ENCODE measurements around the gene RMDN2. TPM values are rescaled to one million over a fixed set of nuclear protein-coding genes. Genes with fewer than 3 reads are reported as not detected.
A peak's percentile ranks its signal among the peaks of the same experiment; 100 is the strongest.

Gene RMDN2
- total RNA-seq, 5 donors from 2014 or later (not counting 1 experiment from before 2014, with no cell fraction given), result 2.4 to 5.0 (median 3.5) TPM

DNA sequence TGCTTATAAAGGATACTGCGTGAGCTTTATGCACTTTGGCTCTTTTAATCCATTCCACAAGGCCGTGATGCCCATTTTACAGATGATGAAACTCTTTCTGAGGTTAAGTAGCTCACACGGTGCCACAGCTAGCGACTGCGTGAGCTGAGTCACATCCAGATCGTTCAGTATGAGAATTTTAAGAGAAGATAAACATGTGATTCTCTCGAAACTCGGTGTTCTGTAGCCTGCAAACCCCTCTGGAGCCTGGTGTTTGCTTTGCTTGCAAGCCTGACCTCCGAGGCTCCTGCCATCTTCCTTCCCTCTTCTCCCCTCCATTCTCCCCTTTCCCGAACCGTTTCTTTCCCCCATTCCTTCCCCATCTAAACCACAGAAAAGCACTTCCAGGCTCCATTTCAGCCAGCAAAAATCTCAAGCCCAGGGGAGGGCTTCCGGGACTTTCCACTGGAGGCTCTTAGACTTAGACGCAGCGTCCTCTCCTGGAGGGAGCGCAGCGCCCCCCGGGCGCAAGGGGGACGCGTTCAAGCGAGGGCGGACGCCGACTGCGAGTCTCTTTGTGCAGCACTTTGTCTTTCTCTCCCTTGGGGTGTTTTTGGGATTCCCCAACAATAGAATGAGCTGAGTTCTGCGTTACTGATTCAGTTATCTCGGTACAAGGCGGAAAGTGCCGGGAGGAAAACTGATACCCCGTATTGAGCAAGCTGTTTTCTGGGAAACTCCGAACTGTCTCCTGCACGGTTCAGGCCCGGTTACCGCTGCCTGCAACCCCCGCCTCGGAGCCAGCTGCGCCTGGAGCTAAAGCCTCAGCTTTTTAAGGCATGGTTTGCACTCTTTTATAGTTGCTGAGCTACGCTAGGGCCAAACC is 112.9 kb downstream of the RMDN2 start:
- CTCF ChIA-PET, result no interaction called here
- POLR2A ChIA-PET, result no interaction called here
- Mint-ChIP-seq H3K27me3 (peaks cover 58 to 66% of the 10 kb centered on the region in 2 donors), H3K9me3 (no peaks in the 10 kb centered on the region), H3K4me3 (no peak overlapping the region), H3K36me3 (no peaks in the 10 kb centered on the region), H3K27ac (no peak overlapping the region), H3K4me1 (peaks cover 6 to 8% (median 8%) of the 10 kb centered on the region in 3 donors)
- Histone ChIP-seq H3K4me3 (ENCODE audit: control insufficient read depth in 1 of 2, extremely low read depth in 1 of 2, low read length in 1 of 2) (no peak overlapping the region), H3K9me3 (peaks cover 3% of the 10 kb centered on the region), H3K4me1 (ENCODE audit: control insufficient read depth in 1 of 2, extremely low read depth in 1 of 2, insufficient read depth in 2 of 2, low read length in 2 of 2) (no peaks in the 10 kb centered on the region), H3K27me3 (replicated peaks in 1 of 2; ENCODE audit: control insufficient read depth in 2 of 2, extremely low read depth in 1 of 2, insufficient read depth in 2 of 2, low read length in 1 of 2) (peaks cover 16 to 23% of the 10 kb centered on the region in 2 experiments), H3K27ac (ENCODE audit: low read length) (no peak overlapping the region), H3K36me3 (ENCODE audit: control insufficient read depth in 2 of 2, extremely low read depth in 1 of 2, insufficient read depth in 1 of 2, low read length in 1 of 2) (no peaks in the 10 kb centered on the region)
- 8% methylated on average over 31 of the region's 38 CpGs for WGBS (ENCODE audit: insufficient coverage)
- DNase-seq (no peak), ATAC-seq (replicated peaks in 1 of 4) (no peak)

DNA sequence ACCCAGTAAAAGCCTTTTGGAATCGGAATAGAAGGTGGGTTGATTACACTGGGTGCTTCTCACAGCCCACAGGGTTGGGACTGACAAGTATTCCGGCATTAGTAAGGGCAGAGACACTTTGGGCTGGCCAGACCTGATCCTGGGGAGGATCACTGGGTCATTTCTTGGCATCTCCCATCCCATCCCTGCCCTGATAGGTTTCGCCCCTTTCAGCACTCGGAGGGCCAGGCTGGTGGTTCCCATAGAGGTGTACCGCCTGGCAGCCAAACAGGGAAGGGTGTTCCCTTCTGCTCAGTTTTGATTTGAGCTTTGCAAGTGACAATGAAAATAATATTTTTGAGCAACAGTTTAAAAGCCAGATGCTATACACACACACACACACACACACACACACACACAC is 113.6 kb downstream of the RMDN2 start:
- ATAC-seq (replicated peaks in 1 of 4), result no peak
- POLR2A ChIA-PET, result no interaction called here
- no peaks in the 10 kb centered on the region for H3K9me3 Mint-ChIP-seq
- peaks cover 53 to 73% of the 10 kb centered on the region in 2 donors for H3K27me3 Mint-ChIP-seq
- no peak overlapping the region for H3K27ac ChIP-seq (ENCODE audit: low read length)
- peaks cover 6 to 8% (median 8%) of the 10 kb centered on the region in 3 donors for H3K4me1 Mint-ChIP-seq
- no peak overlapping the region for H3K4me3 ChIP-seq (ENCODE audit: control insufficient read depth in 1 of 2, extremely low read depth in 1 of 2, low read length in 1 of 2)
- no peak overlapping the region for H3K27ac Mint-ChIP-seq
- H3K4me3 Mint-ChIP-seq, result no peak overlapping the region
- H3K4me1 ChIP-seq (ENCODE audit: control insufficient read depth in 1 of 2, extremely low read depth in 1 of 2, insufficient read depth in 2 of 2, low read length in 2 of 2), result no peaks in the 10 kb centered on the region
- no peak for DNase-seq
- H3K36me3 ChIP-seq (ENCODE audit: control insufficient read depth in 2 of 2, extremely low read depth in 1 of 2, insufficient read depth in 1 of 2, low read length in 1 of 2), result no peaks in the 10 kb centered on the region
- peaks cover 3% of the 10 kb centered on the region for H3K36me3 Mint-ChIP-seq
- WGBS (ENCODE audit: insufficient coverage), result 75% methylated on average over 1 of the region's 5 CpGs
- CTCF ChIA-PET, result no interaction called here
- peaks cover 16 to 23% of the 10 kb centered on the region in 2 experiments for H3K27me3 ChIP-seq (replicated peaks in 1 of 2; ENCODE audit: control insufficient read depth in 2 of 2, extremely low read depth in 1 of 2, insufficient read depth in 2 of 2, low read length in 1 of 2)
- peaks cover 3% of the 10 kb centered on the region for H3K9me3 ChIP-seq

DNA sequence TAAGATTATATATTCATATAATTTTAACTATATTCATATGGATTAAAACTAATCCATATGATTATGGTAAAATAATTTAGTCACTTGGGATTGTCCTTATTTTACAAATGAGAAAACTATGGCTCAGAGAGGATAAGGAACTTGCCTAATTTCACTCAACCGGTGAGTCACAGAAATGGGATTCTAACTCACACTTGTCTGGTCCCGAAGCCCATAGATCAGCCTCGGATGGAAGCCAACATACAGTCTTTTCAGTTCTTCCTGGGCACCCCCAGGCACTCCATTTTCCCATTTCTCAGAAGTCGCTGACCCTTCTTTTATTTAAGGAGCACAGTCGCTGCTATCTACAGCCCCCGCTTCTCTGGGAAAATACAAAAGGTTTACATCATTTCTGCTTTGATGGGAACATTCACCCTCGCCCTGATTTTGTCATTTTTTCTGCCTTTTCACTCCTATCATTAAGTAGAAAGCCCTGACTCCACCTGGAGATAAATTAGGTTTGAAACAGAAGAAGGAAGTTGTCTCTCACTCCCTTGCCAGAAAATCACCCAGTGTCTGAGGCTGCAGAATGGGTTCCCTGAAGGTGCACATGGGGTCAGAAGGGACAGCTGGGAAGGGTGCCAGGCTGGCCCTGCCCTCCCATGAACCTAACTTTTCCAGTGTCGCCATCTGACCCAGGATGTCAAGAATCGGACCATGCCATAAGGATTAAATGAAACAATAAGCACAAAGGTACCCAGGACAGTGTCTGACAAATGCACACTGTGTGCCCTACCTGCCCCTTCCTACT is 114.2 kb downstream of the RMDN2 start:
- Mint-ChIP-seq H3K27me3 (peaks cover 52 to 70% of the 10 kb centered on the region in 2 donors), H3K4me3 (no peak overlapping the region), H3K36me3 (peaks cover 3% of the 10 kb centered on the region), H3K4me1 (peaks cover 6 to 8% (median 8%) of the 10 kb centered on the region in 3 donors), H3K9me3 (no peaks in the 10 kb centered on the region), H3K27ac (no peak overlapping the region)
- ChIA-PET CTCF (no interaction called here), POLR2A (no interaction called here)
- Histone ChIP-seq H3K27me3 (replicated peaks in 1 of 2; ENCODE audit: control insufficient read depth in 2 of 2, extremely low read depth in 1 of 2, insufficient read depth in 2 of 2, low read length in 1 of 2) (peaks cover 16 to 23% of the 10 kb centered on the region in 2 experiments), H3K4me3 (ENCODE audit: control insufficient read depth in 1 of 2, extremely low read depth in 1 of 2, low read length in 1 of 2) (no peak overlapping the region), H3K27ac (ENCODE audit: low read length) (no peak overlapping the region), H3K4me1 (ENCODE audit: control insufficient read depth in 1 of 2, extremely low read depth in 1 of 2, insufficient read depth in 2 of 2, low read length in 2 of 2) (no peaks in the 10 kb centered on the region), H3K9me3 (peaks cover 3% of the 10 kb centered on the region), H3K36me3 (ENCODE audit: control insufficient read depth in 2 of 2, extremely low read depth in 1 of 2, insufficient read depth in 1 of 2, low read length in 1 of 2) (no peaks in the 10 kb centered on the region)
- WGBS (ENCODE audit: insufficient coverage), result 92% methylated on average over 5 of the region's 9 CpGs
- DNase-seq (no peak), ATAC-seq (replicated peaks in 1 of 4) (no peak)

DNA sequence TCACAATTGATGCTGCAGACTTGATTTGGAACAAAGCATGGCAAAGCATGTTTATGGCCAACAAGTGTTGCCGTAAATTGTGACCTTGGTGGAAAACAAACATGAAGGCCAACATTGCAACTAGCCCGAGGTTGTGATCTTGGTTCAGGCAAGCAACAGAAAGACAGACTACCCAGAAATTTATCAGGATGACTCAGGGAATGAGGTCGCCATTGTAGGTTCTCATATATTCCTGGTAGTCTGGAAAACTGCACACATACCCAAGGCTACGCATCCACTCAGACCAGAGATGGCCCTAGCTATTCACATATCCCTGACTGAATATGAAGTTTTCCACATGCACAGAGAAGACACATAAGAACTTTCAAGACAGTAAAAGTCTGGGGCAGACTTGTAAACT is 120.7 kb downstream of the RMDN2 start:
- Mint-ChIP-seq H3K4me1 (no peaks in the 10 kb centered on the region), H3K9me3 (no peaks in the 10 kb centered on the region), H3K4me3 (no peak overlapping the region), H3K27ac (no peak overlapping the region), H3K36me3 (peaks cover 3% of the 10 kb centered on the region), H3K27me3 (peaks cover 17 to 28% of the 10 kb centered on the region in 2 donors)
- no peak overlapping the region for H3K4me3 ChIP-seq (ENCODE audit: control insufficient read depth in 1 of 2, extremely low read depth in 1 of 2, low read length in 1 of 2)
- WGBS (ENCODE audit: insufficient coverage), result 93% methylated on average over 4 of the region's 4 CpGs
- ChIA-PET CTCF (interaction anchor here in 1 of 2 donors (0.6 kb wide), 1 partner anchor 380 kb away, joined by 3 read pairs; no protein-coding TSS in a partner anchor), POLR2A (no interaction called here)
- H3K4me1 ChIP-seq (ENCODE audit: control insufficient read depth in 1 of 2, extremely low read depth in 1 of 2, insufficient read depth in 2 of 2, low read length in 2 of 2), result no peaks in the 10 kb centered on the region
- DNase-seq, result no peak
- no peaks in the 10 kb centered on the region for H3K36me3 ChIP-seq (ENCODE audit: control insufficient read depth in 2 of 2, extremely low read depth in 1 of 2, insufficient read depth in 1 of 2, low read length in 1 of 2)
- H3K27ac ChIP-seq (ENCODE audit: low read length), result no peak overlapping the region
- ATAC-seq (replicated peaks in 1 of 4), result no peak
- peaks cover 3% of the 10 kb centered on the region for H3K9me3 ChIP-seq
- H3K27me3 ChIP-seq (replicated peaks in 1 of 2; ENCODE audit: control insufficient read depth in 2 of 2, extremely low read depth in 1 of 2, insufficient read depth in 2 of 2, low read length in 1 of 2), result peaks cover 0 to 3% of the 10 kb centered on the region in 2 experiments

GRCh38 chr2:38056216-38056615 is 131.1 kb downstream of the RMDN2 start:
- H3K27ac Mint-ChIP-seq, result no peak overlapping the region
- no peak overlapping the region for H3K27ac ChIP-seq (ENCODE audit: low read length)
- H3K36me3 ChIP-seq (ENCODE audit: control insufficient read depth in 2 of 2, extremely low read depth in 1 of 2, insufficient read depth in 1 of 2, low read length in 1 of 2), result no peaks in the 10 kb centered on the region
- no peak overlapping the region for H3K4me3 Mint-ChIP-seq
- H3K4me1 Mint-ChIP-seq, result peaks cover 2 to 7% (median 6%) of the 10 kb centered on the region in 3 donors
- no peaks in the 10 kb centered on the region for H3K9me3 Mint-ChIP-seq
- peaks cover 18 to 28% of the 10 kb centered on the region in 2 donors for H3K27me3 Mint-ChIP-seq
- ATAC-seq (replicated peaks in 1 of 4), result peak in 1 of 4 experiments; percentile 19
- no peak overlapping the region for H3K4me3 ChIP-seq (ENCODE audit: control insufficient read depth in 1 of 2, extremely low read depth in 1 of 2, low read length in 1 of 2)
- POLR2A ChIA-PET, result no interaction called here
- no peaks in the 10 kb centered on the region for H3K36me3 Mint-ChIP-seq
- no peaks in the 10 kb centered on the region for H3K9me3 ChIP-seq
- no peak for DNase-seq
- CTCF ChIA-PET, result no interaction called here
- H3K27me3 ChIP-seq (replicated peaks in 1 of 2; ENCODE audit: control insufficient read depth in 2 of 2, extremely low read depth in 1 of 2, insufficient read depth in 2 of 2, low read length in 1 of 2), result peaks cover 0 to 4% of the 10 kb centered on the region in 2 experiments
- no peaks in the 10 kb centered on the region for H3K4me1 ChIP-seq (ENCODE audit: control insufficient read depth in 1 of 2, extremely low read depth in 1 of 2, insufficient read depth in 2 of 2, low read length in 2 of 2)
- WGBS (ENCODE audit: insufficient coverage), result no CpG with 5 or more reads among the region's 3 CpGs

GRCh38 chr2:38057651-38058410 is 132.7 kb downstream of the RMDN2 start:
- H3K4me1 ChIP-seq (ENCODE audit: control insufficient read depth in 1 of 2, extremely low read depth in 1 of 2, insufficient read depth in 2 of 2, low read length in 2 of 2), result no peaks in the 10 kb centered on the region
- POLR2A ChIA-PET, result no interaction called here
- H3K9me3 ChIP-seq, result no peaks in the 10 kb centered on the region
- DNase-seq, result no peak
- Mint-ChIP-seq H3K4me1 (peaks cover 2 to 7% (median 6%) of the 10 kb centered on the region in 3 donors), H3K9me3 (no peaks in the 10 kb centered on the region), H3K27me3 (peaks cover 16 to 29% of the 10 kb centered on the region in 2 donors), H3K36me3 (no peaks in the 10 kb centered on the region), H3K4me3 (no peak overlapping the region), H3K27ac (no peak overlapping the region)
- H3K27me3 ChIP-seq (replicated peaks in 1 of 2; ENCODE audit: control insufficient read depth in 2 of 2, extremely low read depth in 1 of 2, insufficient read depth in 2 of 2, low read length in 1 of 2), result peaks cover 0 to 7% of the 10 kb centered on the region in 2 experiments
- no peak for ATAC-seq (replicated peaks in 1 of 4)
- CTCF ChIA-PET, result no interaction called here
- no peak overlapping the region for H3K27ac ChIP-seq (ENCODE audit: low read length)
- WGBS (ENCODE audit: insufficient coverage), result 0% methylated on average over 1 of the region's 3 CpGs
- H3K36me3 ChIP-seq (ENCODE audit: control insufficient read depth in 2 of 2, extremely low read depth in 1 of 2, insufficient read depth in 1 of 2, low read length in 1 of 2), result no peaks in the 10 kb centered on the region
- no peak overlapping the region for H3K4me3 ChIP-seq (ENCODE audit: control insufficient read depth in 1 of 2, extremely low read depth in 1 of 2, low read length in 1 of 2)

Measured in T-cell (primary cell).